Activated CD4-positive, alpha-beta memory T cell treated with anti-CD3 and anti-CD28 coated beads, Interleukin-2, amount 10 ng/mL, durations not matched to agents 7 days and 5 days (primary cell): ENCODE measurements around the gene UBE3A. TPM values are rescaled to one million over a fixed set of nuclear protein-coding genes. Genes with fewer than 3 reads are reported as not detected.

Experiments
- CTCF ChIA-PET: fragments of 350-600 bp; sonication (Branson Sonifier 250); formaldehyde crosslinking; loops from one replicate; lab custom pipeline; 2021; ENCODE audit warnings: antibody characterized with exemption, inconsistent platforms; lab: Charles Lee
- POLR2A ChIA-PET: fragments of 350-600 bp; sonication (Branson Sonifier 250); formaldehyde crosslinking; loops from one replicate; lab custom pipeline; 2021; ENCODE audit warnings: antibody characterized with exemption; lab: Charles Lee
- DNase-seq: peaks from one replicate; pipeline ENCODE4 v3.0.0-alpha.2; 2020
- H3K27ac Mint-ChIP-seq: one replicate; pipeline ENCODE4 v1.8.0; 2021; ENCODE audit warnings: mild to moderate bottlenecking, mixed read lengths
- H3K27me3 Mint-ChIP-seq: one replicate; pipeline ENCODE4 v1.8.0; 2021; ENCODE audit warnings: mixed read lengths
- H3K36me3 Mint-ChIP-seq: one replicate; pipeline ENCODE4 v1.8.0; 2021; ENCODE audit warnings: low read depth, mixed read lengths
- H3K4me1 Mint-ChIP-seq: one replicate; pipeline ENCODE4 v1.8.0; 2021; ENCODE audit warnings: mixed read lengths
- H3K4me3 Mint-ChIP-seq: one replicate; pipeline ENCODE4 v1.8.0; 2021; ENCODE audit warnings: mild to moderate bottlenecking, mixed read lengths
- H3K9me3 Mint-ChIP-seq: one replicate; pipeline ENCODE4 v1.8.0; 2021; ENCODE audit warnings: mixed read lengths
- total RNA-seq, 2 experiments: library from RNA; stranded (reverse); gene quantifications; one replicate each; pipeline ENCODE4 v1.2.3, GENCODE V29; 2021

UBE3A gene
- total RNA-seq, 2 experiments from 2014 or later, result 74.9 to 82.2 TPM

- Mint-ChIP-seq H3K4me1 (peaks cover 1% of the 10 kb centered on the region), H3K9me3 (peaks cover 39% of the 10 kb centered on the region), H3K4me3 (no peak overlapping the region), H3K27me3 (no peaks in the 10 kb centered on the region), H3K36me3 (peaks cover 82% of the 10 kb centered on the region), H3K27ac (no peak overlapping the region)
- no peak for DNase-seq
- ChIA-PET CTCF (no interaction called here), POLR2A (no interaction called here)
Measured at GRCh38 chr15:25385986-25386385, 52.8 kb downstream of the UBE3A start.

- Mint-ChIP-seq H3K36me3 (peaks cover 84% of the 10 kb centered on the region), H3K4me1 (peaks cover 1% of the 10 kb centered on the region), H3K27me3 (no peaks in the 10 kb centered on the region), H3K27ac (no peak overlapping the region), H3K4me3 (no peak overlapping the region), H3K9me3 (peaks cover 39% of the 10 kb centered on the region)
- CTCF ChIA-PET, result no interaction called here
- no peak for DNase-seq
- POLR2A ChIA-PET, result no interaction called here
Measured at GRCh38 chr15:25381579-25381978, 57.2 kb downstream of the UBE3A start.

GRCh38 chr15:25378501-25378901, 60.3 kb downstream of the UBE3A start:
- Mint-ChIP-seq H3K4me1 (peaks cover 1% of the 10 kb centered on the region), H3K27me3 (no peaks in the 10 kb centered on the region), H3K27ac (no peak overlapping the region), H3K36me3 (peaks cover 87% of the 10 kb centered on the region), H3K9me3 (peaks cover 22% of the 10 kb centered on the region), H3K4me3 (no peak overlapping the region)
- ChIA-PET POLR2A (interaction anchor here (0.9 kb wide), 1 partner anchor 16 kb away, joined by 3 read pairs; no protein-coding TSS in a partner anchor), CTCF (no interaction called here)
- DNase-seq, result no peak

- no peak overlapping the region for H3K27ac Mint-ChIP-seq
- DNase-seq, result no peak
- H3K9me3 Mint-ChIP-seq, result peaks cover 9% of the 10 kb centered on the region
- peaks cover 90% of the 10 kb centered on the region for H3K36me3 Mint-ChIP-seq
- no peak overlapping the region for H3K4me3 Mint-ChIP-seq
- ChIA-PET POLR2A (interaction anchor here (1.0 kb wide), 1 partner anchor 64 kb away, joined by 3 read pairs; no protein-coding TSS in a partner anchor), CTCF (no interaction called here)
- H3K27me3 Mint-ChIP-seq, result no peaks in the 10 kb centered on the region
- H3K4me1 Mint-ChIP-seq, result peaks cover 5% of the 10 kb centered on the region
Measured at GRCh38 chr15:25375557-25375956, 63.3 kb downstream of the UBE3A start.

GRCh38 chr15:25374143-25374542, 64.7 kb downstream of the UBE3A start:
- Mint-ChIP-seq H3K27me3 (no peaks in the 10 kb centered on the region), H3K9me3 (peaks cover 4% of the 10 kb centered on the region), H3K36me3 (peaks cover 90% of the 10 kb centered on the region), H3K27ac (no peak overlapping the region), H3K4me3 (no peak overlapping the region), H3K4me1 (peaks cover 5% of the 10 kb centered on the region)
- CTCF ChIA-PET, result no interaction called here
- POLR2A ChIA-PET, result no interaction called here
- no peak for DNase-seq

GRCh38 chr15:25372298-25372697, 66.5 kb downstream of the UBE3A start:
- peaks cover 5% of the 10 kb centered on the region for H3K4me1 Mint-ChIP-seq
- H3K9me3 Mint-ChIP-seq, result no peaks in the 10 kb centered on the region
- no peaks in the 10 kb centered on the region for H3K27me3 Mint-ChIP-seq
- H3K4me3 Mint-ChIP-seq, result no peak overlapping the region
- peaks cover 78% of the 10 kb centered on the region for H3K36me3 Mint-ChIP-seq
- POLR2A ChIA-PET, result no interaction called here
- CTCF ChIA-PET, result no interaction called here
- DNase-seq, result no peak
- H3K27ac Mint-ChIP-seq, result no peak overlapping the region

- Mint-ChIP-seq H3K4me1 (peaks cover 16% of the 10 kb centered on the region), H3K36me3 (peaks cover 53% of the 10 kb centered on the region), H3K27ac (no peak overlapping the region), H3K9me3 (no peaks in the 10 kb centered on the region), H3K4me3 (no peak overlapping the region), H3K27me3 (no peaks in the 10 kb centered on the region)
- CTCF ChIA-PET, result no interaction called here
- no peak for DNase-seq
- POLR2A ChIA-PET, result no interaction called here
Measured at GRCh38 chr15:25368850-25369249, 70.0 kb downstream of the UBE3A start.

GRCh38 chr15:25366058-25366457, 72.8 kb downstream of the UBE3A start:
- Mint-ChIP-seq H3K36me3 (peaks cover 46% of the 10 kb centered on the region), H3K27ac (no peak overlapping the region), H3K9me3 (peaks cover 1% of the 10 kb centered on the region), H3K27me3 (no peaks in the 10 kb centered on the region), H3K4me1 (peaks cover 11% of the 10 kb centered on the region), H3K4me3 (no peak overlapping the region)
- no peak for DNase-seq
- ChIA-PET CTCF (no interaction called here), POLR2A (no interaction called here)

GRCh38 chr15:25362545-25362944, 76.3 kb downstream of the UBE3A start:
- no peak overlapping the region for H3K27ac Mint-ChIP-seq
- no peak overlapping the region for H3K4me3 Mint-ChIP-seq
- H3K9me3 Mint-ChIP-seq, result peaks cover 1% of the 10 kb centered on the region
- DNase-seq, result no peak
- H3K27me3 Mint-ChIP-seq, result no peaks in the 10 kb centered on the region
- CTCF ChIA-PET, result no interaction called here
- POLR2A ChIA-PET, result interaction anchor here (1.4 kb wide), 1 partner anchor 16 kb away, joined by 3 read pairs; no protein-coding TSS in a partner anchor
- peaks cover 47% of the 10 kb centered on the region for H3K36me3 Mint-ChIP-seq
- H3K4me1 Mint-ChIP-seq, result peaks cover 11% of the 10 kb centered on the region

GRCh38 chr15:25347707-25348106, 91.1 kb downstream of the UBE3A start:
- no peak overlapping the region for H3K27ac Mint-ChIP-seq

GRCh38 chr15:25346371-25346770, 92.5 kb downstream of the UBE3A start:
- Mint-ChIP-seq H3K4me1 (no peaks in the 10 kb centered on the region), H3K9me3 (peaks cover 14% of the 10 kb centered on the region), H3K27ac (no peak overlapping the region), H3K36me3 (peaks cover 83% of the 10 kb centered on the region), H3K27me3 (no peaks in the 10 kb centered on the region), H3K4me3 (no peak overlapping the region)
- ChIA-PET CTCF (no interaction called here), POLR2A (no interaction called here)
- DNase-seq, result no peak

More at GRCh38 chr15:25347707-25348106, 91.1 kb downstream of the UBE3A start:
- ChIA-PET POLR2A (no interaction called here), CTCF (no interaction called here)
- Mint-ChIP-seq H3K4me3 (no peak overlapping the region), H3K36me3 (peaks cover 78% of the 10 kb centered on the region), H3K4me1 (no peaks in the 10 kb centered on the region), H3K9me3 (peaks cover 14% of the 10 kb centered on the region), H3K27me3 (no peaks in the 10 kb centered on the region)
- DNase-seq, result no peak

- H3K36me3 Mint-ChIP-seq, result peaks cover 80% of the 10 kb centered on the region
- ChIA-PET CTCF (no interaction called here), POLR2A (no interaction called here)
- DNase-seq, result no peak
- H3K27me3 Mint-ChIP-seq, result no peaks in the 10 kb centered on the region
- H3K4me3 Mint-ChIP-seq, result no peak overlapping the region
- H3K9me3 Mint-ChIP-seq, result peaks cover 12% of the 10 kb centered on the region
- H3K27ac Mint-ChIP-seq, result no peak overlapping the region
- no peaks in the 10 kb centered on the region for H3K4me1 Mint-ChIP-seq
Measured at GRCh38 chr15:25345943-25346342, 92.9 kb downstream of the UBE3A start.

- ChIA-PET CTCF (no interaction called here), POLR2A (no interaction called here)
- no peaks in the 10 kb centered on the region for H3K4me1 Mint-ChIP-seq
- H3K36me3 Mint-ChIP-seq, result peaks cover 72% of the 10 kb centered on the region
- DNase-seq, result no peak
- H3K9me3 Mint-ChIP-seq, result peaks cover 8% of the 10 kb centered on the region
- no peak overlapping the region for H3K27ac Mint-ChIP-seq
- H3K4me3 Mint-ChIP-seq, result no peak overlapping the region
- H3K27me3 Mint-ChIP-seq, result no peaks in the 10 kb centered on the region
Measured at GRCh38 chr15:25342629-25343028, 96.2 kb downstream of the UBE3A start.

GRCh38 chr15:25339431-25339830, 99.4 kb downstream of the UBE3A start:
- H3K27me3 Mint-ChIP-seq, result no peaks in the 10 kb centered on the region
- no peak overlapping the region for H3K27ac Mint-ChIP-seq
- peaks cover 71% of the 10 kb centered on the region for H3K36me3 Mint-ChIP-seq
- H3K9me3 Mint-ChIP-seq, result peaks cover 12% of the 10 kb centered on the region
- ChIA-PET POLR2A (no interaction called here), CTCF (no interaction called here)
- DNase-seq, result no peak
- H3K4me1 Mint-ChIP-seq, result no peaks in the 10 kb centered on the region
- no peak overlapping the region for H3K4me3 Mint-ChIP-seq
